Measurements from ENCODE around the gene B3GALT6. TPM values are rescaled to one million over a fixed set of nuclear protein-coding genes. Genes with fewer than 3 reads are reported as not detected.

B3GALT6 gene
- polyA plus RNA-seq, 4 donors, result 15.8 to 22.2 (median 20.6) TPM

DNA sequence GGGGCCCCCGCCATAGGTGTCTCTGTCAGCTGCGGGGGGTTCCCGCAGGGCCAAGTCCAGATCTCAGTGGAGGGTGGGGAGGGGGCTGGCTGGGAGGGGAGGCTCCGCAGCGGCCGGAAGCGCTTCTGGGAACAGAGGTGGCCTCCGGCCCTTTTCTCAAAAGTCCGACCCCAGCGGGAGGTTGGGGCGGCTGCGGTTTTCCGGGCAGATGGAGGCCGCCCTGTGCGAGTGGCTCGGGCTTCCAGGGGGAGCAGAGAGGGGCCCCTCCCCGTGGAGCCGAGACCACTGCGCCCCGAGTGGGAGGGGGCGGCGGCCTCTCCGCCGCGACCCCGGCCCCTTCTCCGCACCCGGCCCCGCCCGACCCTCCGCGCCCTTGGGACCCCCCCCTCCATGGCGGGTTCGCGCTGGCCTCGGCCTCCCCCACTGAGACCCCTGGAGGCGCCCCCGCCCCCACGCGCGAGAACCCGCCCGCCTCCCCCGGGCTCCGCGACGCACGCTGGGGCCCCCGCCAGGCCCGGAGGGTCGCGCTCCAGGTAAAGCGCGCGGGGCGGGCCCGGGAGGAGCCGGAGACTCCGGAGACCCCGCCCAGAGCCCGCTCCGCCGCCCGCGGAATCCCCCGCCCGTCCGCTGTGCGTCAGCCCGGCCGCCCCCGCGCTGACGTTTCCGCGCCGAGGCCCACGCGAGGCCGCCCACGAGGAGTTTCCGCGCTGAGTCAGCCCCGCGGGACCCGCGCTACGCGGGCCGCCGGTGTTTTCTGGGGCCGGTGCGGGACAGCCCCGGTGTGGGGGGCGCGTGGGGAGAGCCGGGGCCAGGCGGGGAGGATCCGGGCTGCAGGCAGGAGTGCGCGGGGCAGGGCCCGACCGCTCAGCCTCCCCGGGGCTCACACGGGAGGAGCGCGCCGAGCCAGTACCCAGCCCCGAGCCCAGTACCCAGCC is 30.9 kb upstream of the B3GALT6 start:
- DNase-seq (ENCODE audit: low read depth in 4 of 4, low spot score in 3 of 4), result no peak

GRCh38 chr1:1202831-1203560 is 29.0 kb upstream of the B3GALT6 start:
- no peak for DNase-seq (ENCODE audit: low read depth in 4 of 4, low spot score in 3 of 4)

GRCh38 chr1:1203561-1204424 is 28.2 kb upstream of the B3GALT6 start:
- DNase-seq (ENCODE audit: low read depth in 4 of 4, low spot score in 3 of 4), result no peak

- no peak for DNase-seq (ENCODE audit: low read depth in 4 of 4, low spot score in 3 of 4)
Observed at GRCh38 chr1:1204425-1204920, 27.6 kb upstream of the B3GALT6 start.

GRCh38 chr1:1204998-1205768 is 26.9 kb upstream of the B3GALT6 start:
- DNase-seq (ENCODE audit: low read depth in 4 of 4, low spot score in 3 of 4), result no peak

- DNase-seq (ENCODE audit: low read depth in 4 of 4, low spot score in 3 of 4), result no peak
Observed at GRCh38 chr1:1205769-1206375, 26.2 kb upstream of the B3GALT6 start.

DNA sequence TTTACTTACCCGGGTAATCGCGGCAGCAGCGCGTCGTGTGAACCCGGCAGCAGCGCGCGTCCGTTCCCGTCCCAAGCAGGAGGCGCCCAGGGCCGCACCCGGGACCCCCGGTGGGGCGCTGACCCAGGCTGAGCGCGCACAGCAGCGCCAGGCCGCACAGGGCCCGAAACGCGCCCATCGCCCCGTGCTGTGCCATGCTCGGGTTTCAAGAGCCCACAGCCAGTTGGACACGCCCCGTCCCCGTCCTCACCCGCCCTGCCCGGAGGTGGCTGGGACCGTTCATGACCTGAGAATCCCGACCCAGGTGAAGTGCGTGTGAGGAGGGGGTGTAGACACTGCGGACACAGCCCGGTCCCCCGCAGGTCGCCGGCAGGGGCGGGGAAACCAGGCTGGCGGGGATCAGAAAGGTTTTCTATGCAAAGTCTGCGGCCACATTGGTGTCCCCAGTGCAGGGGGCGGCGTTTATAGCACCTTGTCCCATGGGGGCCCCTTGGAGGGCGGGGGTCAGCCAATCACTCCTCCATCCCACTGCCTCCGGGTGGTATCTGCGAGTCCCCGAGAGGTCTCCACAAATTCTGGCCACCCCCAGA is 25.6 kb upstream of the B3GALT6 start, which contains the start of gene TNFRSF18:
TSS of gene TNFRSF18 (minus strand) at position 217 of the 590 bp plus-strand sequence. CDS start at position 196, 21 bp downstream.
- DNase-seq (ENCODE audit: low read depth in 4 of 4, low spot score in 3 of 4), result no peak

- no peak for DNase-seq (ENCODE audit: low read depth in 4 of 4, low spot score in 3 of 4)
Observed at GRCh38 chr1:1206966-1207531, 25.0 kb upstream of the B3GALT6 start.

DNA sequence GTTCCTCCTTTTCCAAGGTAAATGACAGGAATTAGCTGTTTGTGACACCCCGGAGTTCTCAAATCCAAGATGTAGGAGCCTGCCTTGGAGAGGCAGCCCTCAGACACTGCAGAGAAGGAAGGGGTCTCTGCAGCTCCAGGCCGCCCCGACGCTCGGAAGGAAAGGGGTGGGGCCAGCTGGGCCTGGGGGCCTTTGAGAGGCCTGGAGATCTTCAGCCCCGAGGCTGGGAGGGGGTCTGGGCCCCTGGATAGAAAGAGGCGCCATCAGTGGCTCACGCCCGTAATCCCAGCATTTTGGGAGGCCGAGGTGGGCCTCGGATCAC is 24.5 kb upstream of the B3GALT6 start:
- DNase-seq (ENCODE audit: low read depth in 4 of 4, low spot score in 3 of 4), result no peak

GRCh38 chr1:1208713-1209433 is 23.2 kb upstream of the B3GALT6 start:
- DNase-seq (ENCODE audit: low read depth in 4 of 4, low spot score in 3 of 4), result no peak

DNA sequence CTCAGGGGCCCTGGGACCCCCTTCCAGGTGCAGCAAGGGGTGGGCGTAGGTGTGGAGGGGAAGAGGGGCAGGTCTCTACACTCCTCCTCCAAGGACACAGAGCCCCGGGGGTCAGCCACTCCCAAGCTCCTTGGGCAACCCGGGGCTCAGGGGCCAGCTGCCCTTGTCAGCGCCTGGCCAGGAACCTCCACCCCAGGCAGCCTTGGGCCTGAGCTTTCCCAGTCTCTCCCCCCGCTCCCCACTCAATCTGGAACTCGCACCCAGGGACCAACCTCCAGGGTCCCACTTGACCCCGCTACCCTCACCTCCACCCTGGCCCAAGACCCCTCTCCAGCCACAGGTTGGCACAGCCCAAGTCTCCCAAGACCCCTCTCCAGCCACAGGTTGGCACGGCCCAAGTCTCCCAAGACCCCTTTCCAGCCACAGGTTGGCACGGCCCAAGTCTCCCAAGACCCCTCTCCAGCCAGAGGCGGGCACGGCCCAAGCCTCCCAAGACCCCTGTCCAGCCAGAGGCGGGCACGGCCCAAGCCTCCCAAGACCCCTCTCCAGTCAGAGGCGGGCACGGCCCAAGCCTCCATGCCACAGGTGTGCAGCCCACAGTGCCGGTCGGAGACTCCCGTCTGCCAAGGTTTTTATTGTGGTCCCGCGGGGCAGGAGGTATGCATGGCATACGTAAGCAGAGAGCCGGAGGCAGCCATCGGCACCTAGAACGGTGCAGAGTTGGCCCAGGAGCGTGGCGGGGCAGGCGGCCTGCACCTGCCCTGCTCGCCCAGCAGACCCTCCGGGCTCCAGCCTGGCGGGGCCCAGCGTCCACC is 21.1 kb upstream of the B3GALT6 start:
- no peak for DNase-seq (ENCODE audit: low read depth in 4 of 4, low spot score in 3 of 4)

- DNase-seq (ENCODE audit: low read depth in 4 of 4, low spot score in 3 of 4), result no peak
Observed at GRCh38 chr1:1211541-1212441, 20.2 kb upstream of the B3GALT6 start.

DNA sequence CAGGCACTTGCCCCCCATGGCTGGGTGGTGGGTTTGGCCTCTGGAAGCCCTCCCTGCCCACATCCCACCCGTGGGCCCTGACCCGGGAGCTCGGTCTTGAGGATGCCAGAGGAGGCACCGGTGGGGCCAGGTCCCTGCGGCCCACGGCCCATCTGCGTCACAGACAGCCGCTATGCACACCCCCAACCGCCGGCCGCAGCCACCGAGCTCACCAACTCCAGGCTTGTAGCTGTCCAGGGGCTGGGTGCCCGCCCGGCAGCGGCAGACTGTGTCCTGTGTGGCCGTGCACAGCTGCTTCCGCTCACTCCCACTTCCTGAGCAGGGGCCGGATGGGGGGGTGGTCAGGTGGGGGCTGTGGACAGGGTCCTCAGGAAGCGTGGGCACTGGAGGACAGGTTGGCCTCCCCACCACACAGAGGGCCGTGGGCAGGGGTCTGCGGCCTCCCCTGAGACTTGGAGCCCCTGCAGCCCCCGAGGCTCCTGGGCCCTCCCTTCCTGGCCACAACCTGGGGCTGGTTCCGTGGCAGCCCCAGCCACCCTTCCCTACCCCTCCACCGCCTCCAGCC is 19.2 kb upstream of the B3GALT6 start:
- no peak for DNase-seq (ENCODE audit: low read depth in 4 of 4, low spot score in 3 of 4)

DNA sequence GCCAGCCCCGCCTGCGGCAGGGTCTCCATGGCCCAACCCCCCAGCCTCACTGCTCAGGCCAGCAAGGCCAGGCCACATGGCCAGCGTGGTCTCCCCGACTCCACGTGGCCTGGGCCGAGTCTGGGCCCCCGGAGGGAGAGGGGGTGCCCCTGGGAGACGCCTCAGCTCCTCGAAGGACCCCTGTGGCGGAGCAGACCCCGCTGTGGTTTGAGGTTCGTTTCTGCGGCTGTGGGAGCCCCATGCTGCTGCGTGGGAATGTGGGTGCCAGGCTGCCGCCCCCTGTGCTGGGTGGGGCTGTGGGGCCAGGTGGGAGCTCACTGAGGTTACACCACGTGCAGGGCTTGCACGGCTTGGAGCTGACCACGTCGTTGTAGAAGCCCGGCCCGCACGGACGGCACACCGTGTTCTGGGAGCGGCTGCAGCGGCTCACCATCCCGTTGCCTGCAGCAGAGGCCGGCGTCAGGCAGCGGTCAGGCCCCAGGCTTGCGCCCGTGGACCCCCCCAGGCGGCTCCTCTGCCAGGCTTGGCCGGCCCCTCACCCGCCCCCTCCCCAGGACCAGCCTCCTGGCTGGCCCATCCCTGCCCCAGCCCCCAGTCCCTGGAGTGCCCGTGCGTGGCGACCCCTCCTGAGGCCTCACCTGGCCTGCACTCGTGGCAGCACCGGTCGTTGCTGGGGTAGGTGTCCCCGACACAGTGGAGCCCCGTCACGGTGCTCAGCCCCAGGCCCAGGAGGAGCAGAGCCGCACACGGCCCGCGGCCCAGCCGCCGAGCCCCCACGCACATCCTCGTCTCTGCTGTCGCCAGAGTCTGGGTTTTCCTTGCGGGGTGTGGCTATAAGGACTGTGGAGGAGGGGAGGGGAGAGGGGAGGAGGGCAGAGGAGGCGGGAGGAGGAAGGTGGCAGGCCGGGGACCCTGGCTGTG is 18.4 kb upstream of the B3GALT6 start, which contains the start of gene TNFRSF4:
TSS of gene TNFRSF4 (minus strand) at position 809 of the 921 bp plus-strand sequence. CDS start at position 783, 26 bp downstream.
- DNase-seq (ENCODE audit: low read depth in 4 of 4, low spot score in 3 of 4), result no peak

Data from left renal pelvis (tissue), 4 donors.